ENCODE results near the gene KCTD18.

Gene KCTD18

DNA sequence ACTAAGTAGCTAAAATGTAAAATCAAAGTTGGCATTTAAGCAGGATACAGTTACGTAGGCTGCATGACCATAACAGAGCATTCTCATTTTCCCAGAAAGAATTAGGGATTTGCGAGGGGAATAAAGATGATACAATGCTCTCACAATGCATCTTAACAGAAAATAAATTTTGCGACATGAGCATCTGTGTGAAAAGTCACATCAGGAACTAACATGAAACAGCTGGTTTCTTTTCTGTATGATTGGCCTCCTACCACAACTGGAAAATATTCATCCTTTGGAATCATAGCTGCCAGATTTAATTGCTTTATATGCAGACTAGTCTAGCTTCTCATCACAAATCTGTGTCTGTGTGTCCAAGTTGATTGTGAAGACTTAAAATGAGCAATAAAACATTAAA, 66.0 kb downstream of the KCTD18 start:
- TF ChIP-seq, protein P1, sequence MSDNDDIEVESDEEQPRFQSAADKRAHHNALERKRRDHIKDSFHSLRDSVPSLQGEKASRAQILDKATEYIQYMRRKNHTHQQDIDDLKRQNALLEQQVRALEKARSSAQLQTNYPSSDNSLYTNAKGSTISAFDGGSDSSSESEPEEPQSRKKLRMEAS (IDR thresholded peaks at IDR 0.05), result no peak
- no peak for TF ChIP-seq TEAD4 (IDR thresholded peaks at IDR 0.05)
- no peak for TF ChIP-seq CEBPB (IDR thresholded peaks at IDR 0.05)
- no peak for TF ChIP-seq EP300 (IDR thresholded peaks at IDR 0.05; ENCODE audit: borderline replicate concordance)
- TF ChIP-seq, protein P2, sequence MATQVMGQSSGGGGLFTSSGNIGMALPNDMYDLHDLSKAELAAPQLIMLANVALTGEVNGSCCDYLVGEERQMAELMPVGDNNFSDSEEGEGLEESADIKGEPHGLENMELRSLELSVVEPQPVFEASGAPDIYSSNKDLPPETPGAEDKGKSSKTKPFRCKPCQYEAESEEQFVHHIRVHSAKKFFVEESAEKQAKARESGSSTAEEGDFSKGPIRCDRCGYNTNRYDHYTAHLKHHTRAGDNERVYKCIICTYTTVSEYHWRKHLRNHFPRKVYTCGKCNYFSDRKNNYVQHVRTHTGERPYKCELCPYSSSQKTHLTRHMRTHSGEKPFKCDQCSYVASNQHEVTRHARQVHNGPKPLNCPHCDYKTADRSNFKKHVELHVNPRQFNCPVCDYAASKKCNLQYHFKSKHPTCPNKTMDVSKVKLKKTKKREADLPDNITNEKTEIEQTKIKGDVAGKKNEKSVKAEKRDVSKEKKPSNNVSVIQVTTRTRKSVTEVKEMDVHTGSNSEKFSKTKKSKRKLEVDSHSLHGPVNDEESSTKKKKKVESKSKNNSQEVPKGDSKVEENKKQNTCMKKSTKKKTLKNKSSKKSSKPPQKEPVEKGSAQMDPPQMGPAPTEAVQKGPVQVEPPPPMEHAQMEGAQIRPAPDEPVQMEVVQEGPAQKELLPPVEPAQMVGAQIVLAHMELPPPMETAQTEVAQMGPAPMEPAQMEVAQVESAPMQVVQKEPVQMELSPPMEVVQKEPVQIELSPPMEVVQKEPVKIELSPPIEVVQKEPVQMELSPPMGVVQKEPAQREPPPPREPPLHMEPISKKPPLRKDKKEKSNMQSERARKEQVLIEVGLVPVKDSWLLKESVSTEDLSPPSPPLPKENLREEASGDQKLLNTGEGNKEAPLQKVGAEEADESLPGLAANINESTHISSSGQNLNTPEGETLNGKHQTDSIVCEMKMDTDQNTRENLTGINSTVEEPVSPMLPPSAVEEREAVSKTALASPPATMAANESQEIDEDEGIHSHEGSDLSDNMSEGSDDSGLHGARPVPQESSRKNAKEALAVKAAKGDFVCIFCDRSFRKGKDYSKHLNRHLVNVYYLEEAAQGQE (IDR thresholded peaks at IDR 0.05; ENCODE audit: low read depth), result no peak
- TF ChIP-seq TCF12 (IDR thresholded peaks at IDR 0.05; ENCODE audit: low read depth), result no peak
- TF ChIP-seq ZBTB7A (IDR thresholded peaks at IDR 0.05; ENCODE audit: low read depth), result no peak
- no peak for TF ChIP-seq RAD21 (IDR thresholded peaks at IDR 0.05; ENCODE audit: low read depth)

DNA sequence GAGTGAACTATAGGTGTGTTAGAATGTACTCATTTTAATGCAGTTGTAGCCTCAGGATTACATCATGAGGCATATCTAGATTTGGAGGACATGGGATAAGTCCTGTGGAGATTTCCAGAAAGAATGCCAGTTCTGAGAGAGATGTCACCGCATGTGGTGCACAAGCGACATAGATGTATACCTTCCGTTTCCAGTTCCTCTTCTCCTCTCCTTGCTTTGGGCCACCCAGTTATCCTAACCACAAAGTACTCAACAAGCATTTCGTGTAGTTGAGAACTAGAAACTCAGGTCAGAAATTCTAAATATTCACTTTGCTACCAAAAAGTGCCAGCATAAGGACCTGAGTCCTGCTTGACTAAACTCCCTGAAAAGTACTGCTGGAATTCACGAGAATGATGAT, 66.5 kb downstream of the KCTD18 start:
- TF ChIP-seq ZBTB7A (IDR thresholded peaks at IDR 0.05; ENCODE audit: low read depth) (no peak), TAF1 (IDR thresholded peaks at IDR 0.05; ENCODE audit: low read depth) (no peak), CREB1 (IDR thresholded peaks at IDR 0.05; ENCODE audit: low read depth) (no peak), TCF12 (IDR thresholded peaks at IDR 0.05; ENCODE audit: low read depth) (no peak), TEAD4 (IDR thresholded peaks at IDR 0.05) (no peak), EP300 (IDR thresholded peaks at IDR 0.05; ENCODE audit: borderline replicate concordance) (no peak), CEBPB (IDR thresholded peaks at IDR 0.05) (no peak), FOXM1 (IDR thresholded peaks at IDR 0.05; ENCODE audit: borderline replicate concordance, low read depth) (no peak), RAD21 (IDR thresholded peaks at IDR 0.05; ENCODE audit: low read depth) (no peak), YY1 (IDR thresholded peaks at IDR 0.05; ENCODE audit: low read depth) (no peak), EGR1 (IDR thresholded peaks at IDR 0.05) (no peak), NFIC (IDR thresholded peaks at IDR 0.05) (no peak)
- TF ChIP-seq, protein P1 (IDR thresholded peaks at IDR 0.05), result no peak
- TF ChIP-seq, protein P3, sequence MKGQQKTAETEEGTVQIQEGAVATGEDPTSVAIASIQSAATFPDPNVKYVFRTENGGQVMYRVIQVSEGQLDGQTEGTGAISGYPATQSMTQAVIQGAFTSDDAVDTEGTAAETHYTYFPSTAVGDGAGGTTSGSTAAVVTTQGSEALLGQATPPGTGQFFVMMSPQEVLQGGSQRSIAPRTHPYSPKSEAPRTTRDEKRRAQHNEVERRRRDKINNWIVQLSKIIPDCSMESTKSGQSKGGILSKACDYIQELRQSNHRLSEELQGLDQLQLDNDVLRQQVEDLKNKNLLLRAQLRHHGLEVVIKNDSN (IDR thresholded peaks at IDR 0.05), result no peak
- TF ChIP-seq, protein P2 (IDR thresholded peaks at IDR 0.05; ENCODE audit: low read depth), result no peak

DNA sequence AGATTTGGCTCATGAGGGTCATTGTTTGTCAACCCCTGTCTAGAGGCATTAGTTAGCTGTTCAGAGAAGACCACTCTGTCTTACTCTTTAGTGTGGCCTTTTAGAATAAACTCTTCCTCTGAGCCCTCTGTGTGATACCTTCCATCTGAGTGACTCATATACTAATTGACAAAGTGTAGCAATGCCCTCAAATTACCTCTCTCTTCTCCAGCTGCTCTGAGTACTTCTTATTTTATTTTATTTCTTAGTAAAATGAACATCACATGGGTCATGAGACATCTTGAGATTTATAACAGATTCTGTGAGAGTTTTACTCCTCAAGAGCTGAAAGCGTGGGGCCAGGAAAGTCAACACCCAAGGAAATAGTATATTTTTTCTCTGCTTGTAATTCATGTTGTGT, 67.4 kb downstream of the KCTD18 start:
- TF ChIP-seq CEBPB (IDR thresholded peaks at IDR 0.05), result no peak

DNA sequence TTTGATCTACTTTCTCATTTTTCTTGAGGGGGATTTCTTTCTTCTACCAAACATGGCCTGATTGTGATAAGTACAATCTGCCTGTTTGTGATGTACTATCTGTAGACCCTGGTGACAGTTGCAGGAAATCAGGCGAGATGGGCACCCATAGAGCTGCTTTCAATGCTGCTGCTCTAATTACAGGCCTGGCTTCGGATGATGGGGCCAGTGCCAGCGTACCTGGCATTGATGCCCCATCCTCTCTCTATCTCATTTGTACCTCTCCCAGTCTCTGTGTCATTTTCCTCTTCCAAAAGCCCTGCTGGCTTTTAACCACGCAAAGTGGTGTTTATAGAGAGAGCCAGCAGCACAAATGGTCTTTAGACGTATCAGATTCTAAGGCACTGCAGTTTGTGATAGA, 69.9 kb downstream of the KCTD18 start:
- TF ChIP-seq, protein P3 (IDR thresholded peaks at IDR 0.05), result no peak

Measured in Ishikawa (cell line).